Keratinocyte (primary cell): Measurements from ENCODE around the gene ZMYND19. TPM values are rescaled to one million over a fixed set of nuclear protein-coding genes. Genes with fewer than 3 reads are reported as not detected.
"Not testable (repeated sequence)": the region's sequence is repeated elsewhere in the genome, so short reads cannot be mapped to it uniquely, and the experiment has no call there.

Experiments
- DNase-seq: peaks from one replicate; pipeline ENCODE4 v3.0.0-alpha.2; 2011; ENCODE audit warnings: low read depth, missing footprints, low spot score
- FAIRE-seq: peaks from 2 replicates; lab custom pipeline; 2011; peaks lifted over from hg19 to GRCh38; lab: Jason Lieb, UNC
- H2AFZ ChIP-seq: 2 replicates; pipeline ENCODE4 v1.6.0; 2012; ENCODE audit warnings: low read length, control low read depth, inconsistent platforms; ENCODE audit not compliant: control insufficient read depth
- H3K27ac ChIP-seq: 2 replicates; pipeline ENCODE4 v1.5.1; 2011; ENCODE audit warnings: low read length; ENCODE audit not compliant: control insufficient read depth, insufficient read depth
- H3K27me3 ChIP-seq: 3 replicates; pipeline ENCODE4 v1.6.0; 2011; ENCODE audit warnings: low read length; ENCODE audit not compliant: control insufficient read depth, insufficient read depth; ENCODE audit errors: extremely low read depth
- H3K36me3 ChIP-seq, 2 experiments: 2 replicates in 1 of 2; 3 replicates in 1 of 2; pipeline ENCODE4 v1.5.1; 2011; ENCODE audit warnings: low read length in 2 of 2, mild to moderate bottlenecking in 1 of 2; ENCODE audit not compliant: control insufficient read depth in 2 of 2, insufficient read depth in 2 of 2; ENCODE audit errors: extremely low read depth in 1 of 2
- H3K4me1 ChIP-seq: 3 replicates; pipeline ENCODE4 v1.5.1; 2011; ENCODE audit warnings: low read length; ENCODE audit not compliant: control insufficient read depth, insufficient read depth; ENCODE audit errors: extremely low read depth
- H3K4me2 ChIP-seq: 3 replicates; pipeline ENCODE4 v1.6.0; 2011; ENCODE audit warnings: low read depth, low read length; ENCODE audit not compliant: control insufficient read depth, insufficient read depth; ENCODE audit errors: extremely low read depth
- H3K4me3 ChIP-seq, 3 experiments: fragments of 200-600 bp in 1 of 3; sonication (generic) in 1 of 3; 2 replicates in 2 of 3; 3 replicates in 1 of 3; pipeline ENCODE4 v1.5.1; 2011 to 2016; ENCODE audit warnings: low read length in 3 of 3, mild to moderate bottlenecking in 3 of 3, control low read depth in 2 of 3, inconsistent platforms in 1 of 3, low read depth in 1 of 3, mixed read lengths in 1 of 3, mixed run types in 1 of 3, moderate library complexity in 1 of 3; ENCODE audit not compliant: control insufficient read depth in 2 of 3, insufficient read depth in 2 of 3; ENCODE audit errors: extremely low read depth in 1 of 3
- H3K79me2 ChIP-seq: 2 replicates; pipeline ENCODE4 v1.6.0; 2012; ENCODE audit warnings: low read length; ENCODE audit not compliant: control insufficient read depth, insufficient read depth
- H3K9ac ChIP-seq: 3 replicates; pipeline ENCODE4 v1.6.0; 2011; ENCODE audit warnings: low read length; ENCODE audit not compliant: control insufficient read depth, insufficient read depth; ENCODE audit errors: extremely low read depth
- H3K9me1 ChIP-seq: 3 replicates; pipeline ENCODE4 v1.6.0; 2011; ENCODE audit warnings: low read length; ENCODE audit not compliant: control insufficient read depth, insufficient read depth; ENCODE audit errors: extremely low read depth
- H3K9me3 ChIP-seq: 2 replicates; pipeline ENCODE4 v1.5.1; 2012; ENCODE audit warnings: low read depth, low read length; ENCODE audit not compliant: control insufficient read depth
- H4K20me1 ChIP-seq: 3 replicates; pipeline ENCODE4 v1.6.0; 2011; ENCODE audit warnings: low read length; ENCODE audit not compliant: control insufficient read depth, insufficient read depth; ENCODE audit errors: extremely low read depth
- CTCF ChIP-seq, 3 experiments: IDR thresholded peaks in 1 of 3; conservative IDR thresholded peaks in 1 of 3; optimal IDR thresholded peaks in 1 of 3; 2 replicates in 2 of 3; 3 replicates in 1 of 3; pipeline versions ENCODE3 to v1.5.1; 2011; ENCODE audit warnings: low read length in 3 of 3, mild to moderate bottlenecking in 3 of 3, moderate library complexity in 2 of 3, control low read depth in 1 of 3, inconsistent platforms in 1 of 3; ENCODE audit not compliant: insufficient read depth in 2 of 3; ENCODE audit errors: extremely low read depth in 1 of 3
- EZH2 ChIP-seq: IDR thresholded peaks from one replicate; pipeline ENCODE4 v1.6.1; 2012; ENCODE audit warnings: inconsistent platforms, mild to moderate bottlenecking, low read length, moderate library complexity
- dilution Hi-C: fragments of 300-500 bp; cut with MboI; formaldehyde crosslinking; loops from one replicate; pipeline ENCODE4 v1.7.0; 2020; ENCODE audit warnings: low sequenced_read_pairs; ENCODE audit not compliant: extremely low pct_ligation_motif_present
- polyA plus RNA-seq, 5 experiments: library from polyadenylated mRNA; depleted of rRNA in 3 of 5; stranded (reverse) in 3 of 5; stranded (forward) in 1 of 5; unstranded in 1 of 5; fragments of >200 nt; gene quantifications; 1 replicate in 1 of 5; 2 replicates in 3 of 5; 3 replicates in 1 of 5; pipeline versions ENCODE4 v1.2.1 to v1.2.3, GENCODE V29; 2011 to 2012; ENCODE audit warnings: missing spikeins in 2 of 5, low read depth in 1 of 5, low replicate concordance in 1 of 5

Gene ZMYND19
- polyA plus RNA-seq, 1 donor (not counting 4 experiments of a cell fraction or from before 2014, with no cell fraction given), result 25.8 TPM

GRCh38 chr9:137538058-137538457 lies 52.3 kb downstream of the ZMYND19 start:
- dilution Hi-C loops, result no loop called here
- H2AFZ ChIP-seq, result no peak overlapping the region
- H3K36me3 ChIP-seq, result no peaks in the 10 kb centered on the region
- H4K20me1 ChIP-seq, result no peaks in the 10 kb centered on the region
- H3K79me2 ChIP-seq, result no peaks in the 10 kb centered on the region
- DNase-seq (no peak), FAIRE-seq (no peak)
- H3K9me1 ChIP-seq, result no peaks in the 10 kb centered on the region
- H3K4me2 ChIP-seq, result no peak overlapping the region
- H3K9ac ChIP-seq, result no peak overlapping the region
- no peak overlapping the region for H3K27ac ChIP-seq
- H3K27me3 ChIP-seq, result no peaks in the 10 kb centered on the region
- TF ChIP-seq EZH2 (no peak), CTCF (optimal IDR thresholded peaks at IDR 0.05 in 1 of 3, IDR thresholded peaks at IDR 0.05 in 1 of 3, conservative IDR thresholded peaks at IDR 0.05 in 1 of 3; ENCODE audit: extremely low read depth in 1 of 3, insufficient read depth in 2 of 3, low read length in 3 of 3) (no peak)
- no peaks in the 10 kb centered on the region for H3K4me1 ChIP-seq
- no peak overlapping the region for H3K4me3 ChIP-seq
- no peaks in the 10 kb centered on the region for H3K9me3 ChIP-seq

- H3K9me1 ChIP-seq, DNase-seq, H3K4me1 ChIP-seq, H3K27ac ChIP-seq, H3K27me3 ChIP-seq, H2AFZ ChIP-seq, H4K20me1 ChIP-seq, H3K79me2 ChIP-seq, H3K9me3 ChIP-seq, FAIRE-seq, H3K4me2 ChIP-seq, H3K9ac ChIP-seq, H3K4me3 ChIP-seq, H3K36me3 ChIP-seq, dilution Hi-C loops: not testable (repeated sequence)
Observed at GRCh38 chr9:137536594-137537131, 53.6 kb downstream of the ZMYND19 start.

GRCh38 chr9:137535120-137535428 lies 55.2 kb downstream of the ZMYND19 start:
- dilution Hi-C loops, result no loop called here
- Histone ChIP-seq H3K27me3 (no peaks in the 10 kb centered on the region), H3K9ac (no peak overlapping the region), H3K9me1 (no peaks in the 10 kb centered on the region), H3K9me3 (no peaks in the 10 kb centered on the region), H3K36me3 (no peaks in the 10 kb centered on the region), H2AFZ (peak overlapping the region; percentile 37), H3K4me3 (no peak overlapping the region), H3K4me1 (no peaks in the 10 kb centered on the region), H3K79me2 (no peaks in the 10 kb centered on the region), H4K20me1 (no peaks in the 10 kb centered on the region), H3K4me2 (no peak overlapping the region), H3K27ac (no peak overlapping the region)
- FAIRE-seq, result no peak
- no peak for DNase-seq
- no peak for TF ChIP-seq EZH2
- TF ChIP-seq CTCF (optimal IDR thresholded peaks at IDR 0.05 in 1 of 3, IDR thresholded peaks at IDR 0.05 in 1 of 3, conservative IDR thresholded peaks at IDR 0.05 in 1 of 3; ENCODE audit: extremely low read depth in 1 of 3, insufficient read depth in 2 of 3, low read length in 3 of 3), result no peak
